ENCODE data around the gene BCL2L2.

The BCL2L2 gene

DNA sequence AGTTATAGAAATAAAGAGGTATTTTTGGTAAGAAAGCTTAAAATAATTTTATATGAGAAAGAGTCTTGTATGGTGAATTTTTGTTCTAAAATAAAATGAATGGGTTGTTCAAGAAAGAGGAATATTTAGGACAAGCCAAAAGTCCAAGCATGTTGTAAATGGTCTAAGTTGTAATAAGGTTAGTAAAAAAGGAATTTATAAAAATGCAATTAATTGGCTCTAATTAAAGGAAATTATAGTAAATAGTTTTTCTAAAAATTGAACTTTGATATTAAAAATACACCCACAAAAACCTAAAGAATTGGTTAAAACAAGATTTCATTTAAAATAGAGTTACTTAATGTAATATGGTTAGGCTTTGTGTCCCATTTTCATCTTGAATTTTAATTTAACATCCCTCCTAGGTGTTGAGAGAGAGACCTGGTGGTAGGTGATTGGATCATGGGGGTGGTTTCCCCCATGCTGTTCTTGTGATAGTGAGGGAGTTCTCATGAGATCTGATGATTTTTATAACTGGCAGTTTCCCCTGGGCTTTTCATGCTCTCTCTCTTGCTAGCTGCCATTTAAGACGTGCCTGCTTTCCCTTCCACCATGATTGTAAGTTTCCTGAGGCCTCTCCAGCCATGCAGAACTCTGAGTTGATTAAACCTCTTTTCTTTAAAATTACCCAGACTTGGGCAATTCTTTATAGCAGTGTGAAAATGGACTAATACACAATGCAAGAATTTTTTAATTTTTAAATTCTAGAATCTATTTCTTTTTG, 33.1 kb downstream of the BCL2L2 start:
- H3K9ac ChIP-seq (ENCODE audit: low read length) = no peak overlapping the region
- H2AFZ ChIP-seq (ENCODE audit: low read depth, low read length, severe bottlenecking) = no peak overlapping the region
- H3K36me3 ChIP-seq (ENCODE audit: low read length) = no peaks in the 10 kb centered on the region
- no peak overlapping the region for H3K4me3 ChIP-seq (ENCODE audit: insufficient read depth, low read length, poor library complexity, severe bottlenecking)
- TF ChIP-seq, protein P1, sequence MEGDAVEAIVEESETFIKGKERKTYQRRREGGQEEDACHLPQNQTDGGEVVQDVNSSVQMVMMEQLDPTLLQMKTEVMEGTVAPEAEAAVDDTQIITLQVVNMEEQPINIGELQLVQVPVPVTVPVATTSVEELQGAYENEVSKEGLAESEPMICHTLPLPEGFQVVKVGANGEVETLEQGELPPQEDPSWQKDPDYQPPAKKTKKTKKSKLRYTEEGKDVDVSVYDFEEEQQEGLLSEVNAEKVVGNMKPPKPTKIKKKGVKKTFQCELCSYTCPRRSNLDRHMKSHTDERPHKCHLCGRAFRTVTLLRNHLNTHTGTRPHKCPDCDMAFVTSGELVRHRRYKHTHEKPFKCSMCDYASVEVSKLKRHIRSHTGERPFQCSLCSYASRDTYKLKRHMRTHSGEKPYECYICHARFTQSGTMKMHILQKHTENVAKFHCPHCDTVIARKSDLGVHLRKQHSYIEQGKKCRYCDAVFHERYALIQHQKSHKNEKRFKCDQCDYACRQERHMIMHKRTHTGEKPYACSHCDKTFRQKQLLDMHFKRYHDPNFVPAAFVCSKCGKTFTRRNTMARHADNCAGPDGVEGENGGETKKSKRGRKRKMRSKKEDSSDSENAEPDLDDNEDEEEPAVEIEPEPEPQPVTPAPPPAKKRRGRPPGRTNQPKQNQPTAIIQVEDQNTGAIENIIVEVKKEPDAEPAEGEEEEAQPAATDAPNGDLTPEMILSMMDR (IDR thresholded peaks at IDR 0.05; ENCODE audit: insufficient read depth, low read length, poor library complexity, severe bottlenecking) = no peak
- no peak for TF ChIP-seq EZH2phosphoT487 (conservative IDR thresholded peaks at IDR 0.05; ENCODE audit: low read length)
- H3K79me2 ChIP-seq (ENCODE audit: insufficient read depth, low read length) = no peaks in the 10 kb centered on the region
- no peaks in the 10 kb centered on the region for H4K20me1 ChIP-seq (ENCODE audit: low read depth, low read length)
- H3K27me3 ChIP-seq (ENCODE audit: low read length) = no peaks in the 10 kb centered on the region
- no peak overlapping the region for H3K27ac ChIP-seq (ENCODE audit: low read depth, low read length)
- H3F3A ChIP-seq (ENCODE audit: insufficient read depth) = no peaks in the 10 kb centered on the region
- no peak overlapping the region for H3K4me2 ChIP-seq (ENCODE audit: low read depth, low read length, poor library complexity, severe bottlenecking)
- no peaks in the 10 kb centered on the region for H3K9me2 ChIP-seq (replicated peaks; ENCODE audit: insufficient read depth, low read length)
- H3K9me3 ChIP-seq (ENCODE audit: insufficient read depth, low read length) = peaks cover 23% of the 10 kb centered on the region; the same call in 1 of the 2 replicates

DNA sequence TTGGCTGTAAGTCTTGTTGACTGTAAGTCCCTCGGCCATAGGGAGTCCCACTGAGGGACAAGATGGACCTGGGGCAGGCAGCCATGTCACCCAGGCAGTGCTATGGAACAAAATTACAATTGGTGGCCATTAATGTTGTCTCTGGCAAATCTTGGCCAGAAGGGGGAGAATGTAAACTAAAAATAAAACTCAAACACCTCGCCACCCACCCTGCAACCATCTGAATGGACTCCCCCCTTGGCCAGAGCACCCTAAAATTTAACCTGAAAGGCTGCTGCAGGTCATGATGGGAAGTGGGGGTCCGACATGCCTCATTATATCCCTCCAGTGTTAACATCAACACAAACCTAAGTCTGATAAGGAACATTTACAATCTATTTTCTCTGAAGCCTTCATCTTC, 37.8 kb downstream of the BCL2L2 start:
- no peak overlapping the region for H3K9ac ChIP-seq (ENCODE audit: low read length)
- TF ChIP-seq EZH2phosphoT487 (conservative IDR thresholded peaks at IDR 0.05; ENCODE audit: low read length) = no peak

DNA sequence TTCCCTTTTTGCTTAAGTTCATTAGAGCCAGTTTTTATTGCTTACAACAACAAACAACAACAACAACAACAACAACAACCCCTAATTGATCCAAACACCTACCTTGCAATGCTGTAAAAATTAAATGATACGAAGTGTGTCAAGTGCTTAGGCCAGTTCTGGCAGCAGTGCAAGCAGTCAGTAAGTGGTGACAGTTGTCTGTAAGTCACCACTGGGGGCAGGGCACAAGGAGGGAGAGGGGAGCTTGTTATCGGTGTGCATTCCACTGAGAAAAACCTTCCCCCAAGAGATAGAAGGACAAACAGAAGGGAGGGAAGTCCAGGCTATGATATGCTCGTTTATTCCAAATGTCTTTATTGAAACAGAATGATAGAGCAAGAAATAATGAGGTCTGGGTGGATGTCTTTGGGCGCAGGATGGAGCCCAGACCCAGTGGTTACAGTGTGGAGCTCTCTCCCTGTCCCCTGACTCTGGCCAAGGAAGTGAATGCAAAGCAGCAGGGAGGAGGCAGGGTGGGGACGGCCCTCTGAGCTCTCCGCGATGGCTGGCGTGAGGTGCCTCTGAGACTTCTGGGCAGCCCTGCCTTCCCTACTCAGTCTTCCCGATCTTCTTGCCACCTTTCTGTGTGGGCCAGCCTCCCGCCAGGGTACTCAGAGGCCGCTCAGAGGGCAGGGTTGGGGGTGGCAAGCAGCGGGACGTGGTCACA, 39.5 kb downstream of the BCL2L2 start:
- H3K9ac ChIP-seq (ENCODE audit: low read length) = no peak overlapping the region
- no peaks in the 10 kb centered on the region for H3K9me2 ChIP-seq (replicated peaks; ENCODE audit: insufficient read depth, low read length)
- no peak overlapping the region for H3K27ac ChIP-seq (ENCODE audit: low read depth, low read length)
- H3K9me3 ChIP-seq (ENCODE audit: insufficient read depth, low read length) = no peaks in the 10 kb centered on the region
- no peaks in the 10 kb centered on the region for H3F3A ChIP-seq (ENCODE audit: insufficient read depth)
- H3K36me3 ChIP-seq (ENCODE audit: low read length) = no peaks in the 10 kb centered on the region
- H3K4me2 ChIP-seq (ENCODE audit: low read depth, low read length, poor library complexity, severe bottlenecking) = no peak overlapping the region
- H2AFZ ChIP-seq (ENCODE audit: low read depth, low read length, severe bottlenecking) = no peak overlapping the region
- no peak overlapping the region for H3K4me3 ChIP-seq (ENCODE audit: insufficient read depth, low read length, poor library complexity, severe bottlenecking)
- no peaks in the 10 kb centered on the region for H3K27me3 ChIP-seq (ENCODE audit: low read length)
- no peaks in the 10 kb centered on the region for H4K20me1 ChIP-seq (ENCODE audit: low read depth, low read length)
- TF ChIP-seq, protein P1 (IDR thresholded peaks at IDR 0.05; ENCODE audit: insufficient read depth, low read length, poor library complexity, severe bottlenecking) = no peak
- no peak for TF ChIP-seq EZH2phosphoT487 (conservative IDR thresholded peaks at IDR 0.05; ENCODE audit: low read length)
- H3K79me2 ChIP-seq (ENCODE audit: insufficient read depth, low read length) = no peaks in the 10 kb centered on the region

More for the DNA sequence above, 37.8 kb downstream of the BCL2L2 start:
- Histone ChIP-seq H3F3A (ENCODE audit: insufficient read depth) (no peaks in the 10 kb centered on the region), H3K9me3 (ENCODE audit: insufficient read depth, low read length) (peaks cover 11% of the 10 kb centered on the region; the same call in 1 of the 2 replicates), H3K4me3 (ENCODE audit: insufficient read depth, low read length, poor library complexity, severe bottlenecking) (no peak overlapping the region), H4K20me1 (ENCODE audit: low read depth, low read length) (no peaks in the 10 kb centered on the region), H3K9me2 (replicated peaks; ENCODE audit: insufficient read depth, low read length) (no peaks in the 10 kb centered on the region), H2AFZ (ENCODE audit: low read depth, low read length, severe bottlenecking) (no peak overlapping the region), H3K27ac (ENCODE audit: low read depth, low read length) (no peak overlapping the region), H3K36me3 (ENCODE audit: low read length) (no peaks in the 10 kb centered on the region), H3K4me2 (ENCODE audit: low read depth, low read length, poor library complexity, severe bottlenecking) (no peak overlapping the region), H3K79me2 (ENCODE audit: insufficient read depth, low read length) (no peaks in the 10 kb centered on the region), H3K27me3 (ENCODE audit: low read length) (no peaks in the 10 kb centered on the region)
